ENCODE data around the gene AUTS2.

Gene AUTS2

DNA sequence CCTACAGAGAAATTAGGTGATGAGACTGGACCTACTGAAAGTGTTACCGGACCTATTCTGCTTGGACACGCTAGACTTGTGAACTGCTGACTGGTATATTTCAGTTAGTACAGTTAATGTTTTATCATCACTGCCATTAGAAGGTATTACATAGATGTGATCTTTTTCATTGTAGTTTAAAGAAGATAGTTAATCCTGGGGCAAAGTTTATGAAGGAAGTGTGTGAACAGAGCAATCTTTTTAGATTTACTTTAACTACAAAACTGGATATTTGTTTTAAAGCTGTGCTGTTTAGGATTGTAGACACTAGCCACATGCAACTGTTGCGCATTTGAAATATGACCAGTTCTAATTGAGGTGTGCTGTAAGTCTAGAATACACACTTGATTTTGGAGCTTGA, 446.7 kb downstream of the AUTS2 start:
- H2BK15ac ChIP-seq (replicated peaks; ENCODE audit: low read depth): no peak overlapping the region
- no CpG with 5 or more reads among the region's 3 CpGs for WGBS (ENCODE audit: extremely low coverage, insufficient coverage, low lambda C conversion rate)

DNA sequence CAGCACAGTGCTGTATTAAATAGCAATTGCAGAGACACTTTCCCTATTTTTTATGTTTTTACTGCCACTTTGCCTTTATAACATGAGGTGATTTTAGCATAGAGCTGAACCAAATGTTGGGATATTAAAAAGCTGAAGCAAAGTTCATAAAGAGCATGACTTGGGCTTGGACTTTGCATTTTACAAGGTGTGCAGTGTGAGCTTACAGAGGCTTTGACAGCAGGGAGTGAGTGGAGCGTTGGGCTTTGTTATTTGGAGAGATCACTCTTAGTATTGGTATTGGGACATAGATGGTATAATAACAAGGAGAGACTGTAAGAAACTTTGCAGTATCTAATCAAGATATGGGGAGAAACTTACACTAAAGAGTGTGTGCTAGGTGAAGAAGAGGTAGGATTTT, 449.1 kb downstream of the AUTS2 start:
- Histone ChIP-seq H3K4ac (ENCODE audit: low read depth, low read length) (no peak overlapping the region), H3K56ac (ENCODE audit: low read length) (no peak overlapping the region), H3K23ac (ENCODE audit: low read length) (no peak overlapping the region), H3K4me1 (ENCODE audit: control insufficient read depth, low read depth, low read length) (no peaks in the 10 kb centered on the region), H4K5ac (ENCODE audit: low read length) (no peak overlapping the region), H3K36me3 (ENCODE audit: control insufficient read depth, insufficient read depth, low read length) (no peaks in the 10 kb centered on the region), H4K8ac (ENCODE audit: low read depth, low read length) (no peak overlapping the region), H3K4me3 (ENCODE audit: low read length) (no peak overlapping the region), H3K18ac (ENCODE audit: low read length) (no peak overlapping the region), H3K4me2 (ENCODE audit: low read length) (no peak overlapping the region), H3K27me3 (ENCODE audit: insufficient read depth, low read length, poor library complexity) (no peaks in the 10 kb centered on the region), H2BK15ac (replicated peaks; ENCODE audit: low read depth) (no peak overlapping the region), H3K9ac (ENCODE audit: low read length) (no peak overlapping the region), H3K79me1 (ENCODE audit: low read length) (no peaks in the 10 kb centered on the region), H2AK5ac (ENCODE audit: low read length) (no peak overlapping the region), H2BK5ac (ENCODE audit: low read length) (no peak overlapping the region), H3K79me2 (ENCODE audit: control insufficient read depth, insufficient read depth, low read length) (no peaks in the 10 kb centered on the region), H3K27ac (ENCODE audit: low read depth, low read length) (no peak overlapping the region), H2BK120ac (ENCODE audit: low read depth, low read length) (no peak overlapping the region)
- DNase-seq: no peak
- WGBS (ENCODE audit: extremely low coverage, insufficient coverage, low lambda C conversion rate): no CpG with 5 or more reads among the region's 1 CpG

More for the DNA sequence above, 446.7 kb downstream of the AUTS2 start:
- no peaks in the 10 kb centered on the region for H3K79me1 ChIP-seq (ENCODE audit: low read length)
- H3K4me1 ChIP-seq (ENCODE audit: control insufficient read depth, low read depth, low read length): no peaks in the 10 kb centered on the region
- DNase-seq: no peak
- no peak overlapping the region for H3K27ac ChIP-seq (ENCODE audit: low read depth, low read length)
- no peaks in the 10 kb centered on the region for H3K36me3 ChIP-seq (ENCODE audit: control insufficient read depth, insufficient read depth, low read length)
- H3K4ac ChIP-seq (ENCODE audit: low read depth, low read length): no peak overlapping the region
- H4K5ac ChIP-seq (ENCODE audit: low read length): no peak overlapping the region
- H3K56ac ChIP-seq (ENCODE audit: low read length): no peak overlapping the region
- no peaks in the 10 kb centered on the region for H3K79me2 ChIP-seq (ENCODE audit: control insufficient read depth, insufficient read depth, low read length)
- H3K23ac ChIP-seq (ENCODE audit: low read length): no peak overlapping the region
- H3K4me3 ChIP-seq (ENCODE audit: low read length): no peak overlapping the region
- H3K18ac ChIP-seq (ENCODE audit: low read length): no peak overlapping the region
- H2BK120ac ChIP-seq (ENCODE audit: low read depth, low read length): no peak overlapping the region
- H2BK5ac ChIP-seq (ENCODE audit: low read length): no peak overlapping the region
- H3K4me2 ChIP-seq (ENCODE audit: low read length): no peak overlapping the region
- no peak overlapping the region for H2AK5ac ChIP-seq (ENCODE audit: low read length)
- no peak overlapping the region for H4K8ac ChIP-seq (ENCODE audit: low read depth, low read length)
- H3K27me3 ChIP-seq (ENCODE audit: insufficient read depth, low read length, poor library complexity): no peaks in the 10 kb centered on the region
- no peak overlapping the region for H3K9ac ChIP-seq (ENCODE audit: low read length)

- Histone ChIP-seq H3K79me1 (ENCODE audit: low read length) (no peaks in the 10 kb centered on the region), H3K56ac (ENCODE audit: low read length) (no peak overlapping the region), H3K23ac (ENCODE audit: low read length) (no peak overlapping the region), H3K18ac (ENCODE audit: low read length) (no peak overlapping the region), H3K4ac (ENCODE audit: low read depth, low read length) (no peak overlapping the region), H4K8ac (ENCODE audit: low read depth, low read length) (no peak overlapping the region), H3K4me1 (ENCODE audit: control insufficient read depth, low read depth, low read length) (no peaks in the 10 kb centered on the region), H3K27ac (ENCODE audit: low read depth, low read length) (no peak overlapping the region), H2BK120ac (ENCODE audit: low read depth, low read length) (no peak overlapping the region), H3K27me3 (ENCODE audit: insufficient read depth, low read length, poor library complexity) (no peaks in the 10 kb centered on the region), H2BK15ac (replicated peaks; ENCODE audit: low read depth) (no peak overlapping the region), H3K79me2 (ENCODE audit: control insufficient read depth, insufficient read depth, low read length) (no peaks in the 10 kb centered on the region), H2AK5ac (ENCODE audit: low read length) (no peak overlapping the region), H3K9ac (ENCODE audit: low read length) (no peak overlapping the region), H2BK5ac (ENCODE audit: low read length) (no peak overlapping the region), H3K4me2 (ENCODE audit: low read length) (no peak overlapping the region), H3K4me3 (ENCODE audit: low read length) (no peak overlapping the region), H3K36me3 (ENCODE audit: control insufficient read depth, insufficient read depth, low read length) (no peaks in the 10 kb centered on the region), H4K5ac (ENCODE audit: low read length) (no peak overlapping the region)
- DNase-seq: no peak
- no CpG with 5 or more reads among the region's 3 CpGs for WGBS (ENCODE audit: extremely low coverage, insufficient coverage, low lambda C conversion rate)
These were observed 449.7 kb downstream of the AUTS2 start for GRCh38 chr7:70047891-70048448.

DNA sequence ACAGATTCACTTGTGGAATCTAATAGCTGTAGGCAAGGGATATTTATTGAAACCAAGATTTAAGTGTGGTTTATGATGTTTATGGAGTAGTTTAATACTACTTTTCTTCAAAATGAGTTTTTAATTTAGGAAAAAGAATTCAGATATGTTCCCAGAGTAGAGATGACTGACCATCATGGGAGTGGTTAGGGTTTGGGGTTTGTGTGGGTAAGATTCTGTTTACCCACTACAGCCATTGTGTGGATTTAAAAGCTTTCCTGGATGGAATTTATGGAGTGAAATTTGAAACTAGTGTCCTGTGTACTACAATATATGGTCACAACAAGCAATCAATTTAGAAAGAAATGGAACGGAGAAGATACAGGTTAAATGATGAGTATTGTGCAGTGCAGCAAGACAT, 453.5 kb downstream of the AUTS2 start:
- Histone ChIP-seq H3K4me1 (ENCODE audit: control insufficient read depth, low read depth, low read length) (no peaks in the 10 kb centered on the region), H3K23ac (ENCODE audit: low read length) (no peak overlapping the region), H2BK15ac (replicated peaks; ENCODE audit: low read depth) (no peak overlapping the region), H3K36me3 (ENCODE audit: control insufficient read depth, insufficient read depth, low read length) (no peaks in the 10 kb centered on the region), H3K27me3 (ENCODE audit: insufficient read depth, low read length, poor library complexity) (no peaks in the 10 kb centered on the region), H3K18ac (ENCODE audit: low read length) (no peak overlapping the region), H3K56ac (ENCODE audit: low read length) (no peak overlapping the region), H3K79me2 (ENCODE audit: control insufficient read depth, insufficient read depth, low read length) (no peaks in the 10 kb centered on the region), H2BK5ac (ENCODE audit: low read length) (no peak overlapping the region), H4K8ac (ENCODE audit: low read depth, low read length) (no peak overlapping the region), H3K4ac (ENCODE audit: low read depth, low read length) (no peak overlapping the region), H3K9ac (ENCODE audit: low read length) (no peak overlapping the region), H3K4me3 (ENCODE audit: low read length) (no peak overlapping the region), H3K27ac (ENCODE audit: low read depth, low read length) (no peak overlapping the region), H2AK5ac (ENCODE audit: low read length) (no peak overlapping the region), H3K79me1 (ENCODE audit: low read length) (no peaks in the 10 kb centered on the region), H2BK120ac (ENCODE audit: low read depth, low read length) (no peak overlapping the region), H3K4me2 (ENCODE audit: low read length) (no peak overlapping the region), H4K5ac (ENCODE audit: low read length) (no peak overlapping the region)
- no peak for DNase-seq
- no CpG with 5 or more reads among the region's 1 CpG for WGBS (ENCODE audit: extremely low coverage, insufficient coverage, low lambda C conversion rate)

DNA sequence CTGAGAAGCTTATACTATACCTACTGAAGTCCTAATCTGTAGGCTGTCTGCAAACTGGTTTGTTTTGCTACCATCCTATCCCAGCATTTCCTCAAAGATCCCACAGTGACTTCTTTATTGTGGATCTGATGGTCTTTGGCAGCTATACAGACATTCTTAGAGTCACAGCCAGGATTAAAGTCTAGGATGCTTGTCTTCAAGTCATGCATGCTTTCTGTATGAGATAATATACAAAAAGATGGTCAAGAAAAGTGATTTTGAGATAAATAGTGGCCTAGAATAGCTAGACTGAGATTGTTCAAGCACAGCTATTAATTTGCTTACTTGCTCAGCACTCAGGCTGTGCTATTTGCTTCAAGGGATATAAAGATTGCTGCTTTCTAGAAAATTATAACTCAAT, 454.4 kb downstream of the AUTS2 start:
- H3K9ac ChIP-seq (ENCODE audit: low read length): no peak overlapping the region
- no peak overlapping the region for H4K8ac ChIP-seq (ENCODE audit: low read depth, low read length)
- H2BK120ac ChIP-seq (ENCODE audit: low read depth, low read length): no peak overlapping the region
- DNase-seq: no peak
- no peak overlapping the region for H3K4me3 ChIP-seq (ENCODE audit: low read length)
- no peak overlapping the region for H2BK5ac ChIP-seq (ENCODE audit: low read length)
- no peak overlapping the region for H3K56ac ChIP-seq (ENCODE audit: low read length)
- no peak overlapping the region for H4K5ac ChIP-seq (ENCODE audit: low read length)
- H2AK5ac ChIP-seq (ENCODE audit: low read length): no peak overlapping the region
- no peaks in the 10 kb centered on the region for H3K27me3 ChIP-seq (ENCODE audit: insufficient read depth, low read length, poor library complexity)
- no peak overlapping the region for H3K4ac ChIP-seq (ENCODE audit: low read depth, low read length)
- H3K23ac ChIP-seq (ENCODE audit: low read length): no peak overlapping the region
- no peaks in the 10 kb centered on the region for H3K36me3 ChIP-seq (ENCODE audit: control insufficient read depth, insufficient read depth, low read length)
- H3K4me1 ChIP-seq (ENCODE audit: control insufficient read depth, low read depth, low read length): no peaks in the 10 kb centered on the region
- H3K4me2 ChIP-seq (ENCODE audit: low read length): no peak overlapping the region
- no peak overlapping the region for H3K27ac ChIP-seq (ENCODE audit: low read depth, low read length)
- no peaks in the 10 kb centered on the region for H3K79me1 ChIP-seq (ENCODE audit: low read length)
- no peaks in the 10 kb centered on the region for H3K79me2 ChIP-seq (ENCODE audit: control insufficient read depth, insufficient read depth, low read length)
- no peak overlapping the region for H3K18ac ChIP-seq (ENCODE audit: low read length)
- no peak overlapping the region for H2BK15ac ChIP-seq (replicated peaks; ENCODE audit: low read depth)

GRCh38 chr7:70053421-70053820, 455.1 kb downstream of the AUTS2 start:
- Histone ChIP-seq H3K56ac (ENCODE audit: low read length) (no peak overlapping the region), H2AK5ac (ENCODE audit: low read length) (no peak overlapping the region), H3K9ac (ENCODE audit: low read length) (no peak overlapping the region), H2BK15ac (replicated peaks; ENCODE audit: low read depth) (no peak overlapping the region), H3K4me2 (ENCODE audit: low read length) (no peak overlapping the region), H3K27me3 (ENCODE audit: insufficient read depth, low read length, poor library complexity) (no peaks in the 10 kb centered on the region), H3K36me3 (ENCODE audit: control insufficient read depth, insufficient read depth, low read length) (no peaks in the 10 kb centered on the region), H3K79me2 (ENCODE audit: control insufficient read depth, insufficient read depth, low read length) (no peaks in the 10 kb centered on the region), H3K18ac (ENCODE audit: low read length) (no peak overlapping the region), H3K4me3 (ENCODE audit: low read length) (no peak overlapping the region), H3K4me1 (ENCODE audit: control insufficient read depth, low read depth, low read length) (no peaks in the 10 kb centered on the region), H2BK5ac (ENCODE audit: low read length) (no peak overlapping the region), H3K79me1 (ENCODE audit: low read length) (no peaks in the 10 kb centered on the region), H2BK120ac (ENCODE audit: low read depth, low read length) (no peak overlapping the region), H3K27ac (ENCODE audit: low read depth, low read length) (no peak overlapping the region), H4K8ac (ENCODE audit: low read depth, low read length) (no peak overlapping the region), H4K5ac (ENCODE audit: low read length) (no peak overlapping the region), H3K23ac (ENCODE audit: low read length) (no peak overlapping the region), H3K4ac (ENCODE audit: low read depth, low read length) (no peak overlapping the region)
- DNase-seq: no peak
- WGBS (ENCODE audit: extremely low coverage, insufficient coverage, low lambda C conversion rate): no CpG with 5 or more reads among the region's 2 CpGs

Measured in mesendoderm (in vitro differentiated cells).